ENCODE measurements around the gene GPRC5C. TPM values are rescaled to one million over a fixed set of nuclear protein-coding genes. Genes with fewer than 3 reads are reported as not detected.

GPRC5C gene
- total and polyA plus RNA-seq, 2 of the 13 experiments (the other 11 are each of a cell fraction or from before 2014, with no cell fraction given): 85.6 to 300 TPM

- TF ChIP-seq NFE2 (CRISPR knock-in tag; IDR thresholded peaks at IDR 0.05): no peak
- no peak for TF ChIP-seq TBP (CRISPR knock-in tag; IDR thresholded peaks at IDR 0.05)
- TF ChIP-seq SSRP1 (CRISPR knock-in tag; IDR thresholded peaks at IDR 0.05): peak; percentile 90
- no peak; the same call in 1 of the 2 replicates for TF ChIP-seq NAIF1 (CRISPR knock-in tag; IDR thresholded peaks at IDR 0.05; ENCODE audit: borderline replicate concordance)
- peak; percentile 27 for TF ChIP-seq DBP (CRISPR knock-in tag; IDR thresholded peaks at IDR 0.05; ENCODE audit: not compliant biosample characterization)
- TF ChIP-seq ZNF431 (CRISPR knock-in tag; IDR thresholded peaks at IDR 0.05; ENCODE audit: borderline replicate concordance, low read depth): peak; percentile 88
- TF ChIP-seq ZNF282 (IDR thresholded peaks at IDR 0.05; ENCODE audit: partially characterized antibody): no peak
- TF ChIP-seq NFRKB (IDR thresholded peaks at IDR 0.05): no peak
- TF ChIP-seq CBX2 (IDR thresholded peaks at IDR 0.05; ENCODE audit: low read depth, low read length): no peak
- no peak; the same call in 1 of the 2 replicates for TF ChIP-seq CBX2 (CRISPR knock-in tag; IDR thresholded peaks at IDR 0.05; ENCODE audit: low read depth)
- peak; percentile 75; the same call in 1 of the 2 replicates for TF ChIP-seq SMAD1 (CRISPR knock-in tag; IDR thresholded peaks at IDR 0.05; ENCODE audit: borderline replicate concordance, low read depth)
- TF ChIP-seq, protein P1, sequence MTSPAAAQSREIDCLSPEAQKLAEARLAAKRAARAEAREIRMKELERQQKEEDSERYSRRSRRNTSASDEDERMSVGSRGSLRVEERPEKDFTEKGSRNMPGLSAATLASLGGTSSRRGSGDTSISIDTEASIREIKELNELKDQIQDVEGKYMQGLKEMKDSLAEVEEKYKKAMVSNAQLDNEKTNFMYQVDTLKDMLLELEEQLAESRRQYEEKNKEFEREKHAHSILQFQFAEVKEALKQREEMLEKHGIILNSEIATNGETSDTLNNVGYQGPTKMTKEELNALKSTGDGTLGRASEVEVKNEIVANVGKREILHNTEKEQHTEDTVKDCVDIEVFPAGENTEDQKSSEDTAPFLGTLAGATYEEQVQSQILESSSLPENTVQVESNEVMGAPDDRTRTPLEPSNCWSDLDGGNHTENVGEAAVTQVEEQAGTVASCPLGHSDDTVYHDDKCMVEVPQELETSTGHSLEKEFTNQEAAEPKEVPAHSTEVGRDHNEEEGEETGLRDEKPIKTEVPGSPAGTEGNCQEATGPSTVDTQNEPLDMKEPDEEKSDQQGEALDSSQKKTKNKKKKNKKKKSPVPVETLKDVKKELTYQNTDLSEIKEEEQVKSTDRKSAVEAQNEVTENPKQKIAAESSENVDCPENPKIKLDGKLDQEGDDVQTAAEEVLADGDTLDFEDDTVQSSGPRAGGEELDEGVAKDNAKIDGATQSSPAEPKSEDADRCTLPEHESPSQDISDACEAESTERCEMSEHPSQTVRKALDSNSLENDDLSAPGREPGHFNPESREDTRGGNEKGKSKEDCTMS (CRISPR knock-in tag; conservative IDR thresholded peaks at IDR 0.05): no peak
- no peak for TF ChIP-seq ZFP62 (CRISPR knock-in tag; IDR thresholded peaks at IDR 0.05)
- TF ChIP-seq, protein P2, sequence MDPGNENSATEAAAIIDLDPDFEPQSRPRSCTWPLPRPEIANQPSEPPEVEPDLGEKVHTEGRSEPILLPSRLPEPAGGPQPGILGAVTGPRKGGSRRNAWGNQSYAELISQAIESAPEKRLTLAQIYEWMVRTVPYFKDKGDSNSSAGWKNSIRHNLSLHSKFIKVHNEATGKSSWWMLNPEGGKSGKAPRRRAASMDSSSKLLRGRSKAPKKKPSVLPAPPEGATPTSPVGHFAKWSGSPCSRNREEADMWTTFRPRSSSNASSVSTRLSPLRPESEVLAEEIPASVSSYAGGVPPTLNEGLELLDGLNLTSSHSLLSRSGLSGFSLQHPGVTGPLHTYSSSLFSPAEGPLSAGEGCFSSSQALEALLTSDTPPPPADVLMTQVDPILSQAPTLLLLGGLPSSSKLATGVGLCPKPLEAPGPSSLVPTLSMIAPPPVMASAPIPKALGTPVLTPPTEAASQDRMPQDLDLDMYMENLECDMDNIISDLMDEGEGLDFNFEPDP (CRISPR knock-in tag; conservative IDR thresholded peaks at IDR 0.05): no peak
- TF ChIP-seq ZNF251 (CRISPR knock-in tag; IDR thresholded peaks at IDR 0.05): no peak
- peak; percentile 88; the same call in 1 of the 2 replicates for TF ChIP-seq TFAP4 (IDR thresholded peaks at IDR 0.05; ENCODE audit: borderline replicate concordance, low read depth)
- no peak for TF ChIP-seq ZNF552 (CRISPR knock-in tag; IDR thresholded peaks at IDR 0.05; ENCODE audit: borderline replicate concordance)
- TF ChIP-seq HOXA7 (CRISPR knock-in tag; IDR thresholded peaks at IDR 0.05): no peak
- no peak; the same call in 1 of the 2 replicates for TF ChIP-seq ZSCAN21 (CRISPR knock-in tag; IDR thresholded peaks at IDR 0.05; ENCODE audit: borderline replicate concordance)
- peak; percentile 93 for TF ChIP-seq ZNF331 (CRISPR knock-in tag; IDR thresholded peaks at IDR 0.05)
- TF ChIP-seq ZNF577 (CRISPR knock-in tag; IDR thresholded peaks at IDR 0.05; ENCODE audit: borderline replicate concordance, low read depth): peak; percentile 57; the same call in 1 of the 2 replicates
- peak; percentile 71; the same call in 1 of the 2 replicates for TF ChIP-seq JUN (CRISPR knock-in tag; IDR thresholded peaks at IDR 0.05)
- peak; percentile 27; the same call in 1 of the 2 replicates for TF ChIP-seq POGZ (CRISPR knock-in tag; IDR thresholded peaks at IDR 0.05)
- TF ChIP-seq ZNF749 (CRISPR knock-in tag; IDR thresholded peaks at IDR 0.05; ENCODE audit: borderline replicate concordance): no peak
- no peak for TF ChIP-seq ZNF34 (CRISPR knock-in tag; IDR thresholded peaks at IDR 0.05; ENCODE audit: borderline replicate concordance)
Measured at GRCh38 chr17:74417178-74418045, 14.5 kb upstream of the GPRC5C start (continued).

Data from HepG2 (cell line).